ENCODE data around the gene TGIF1.

GRCh38 chr18:3427944-3428343, 22.0 kb upstream of the TGIF1 start:
- TF ChIP-seq ZNF274 (IDR thresholded peaks at IDR 0.05; ENCODE audit: low read depth, low read length) (no peak), YY1 (IDR thresholded peaks at IDR 0.05; ENCODE audit: insufficient read depth, insufficient read length) (no peak)

All from NT2/D1 (cell line).